ENCODE measurements around the gene NLRP1. TPM values are rescaled to one million over a fixed set of nuclear protein-coding genes. Genes with fewer than 3 reads are reported as not detected.

Gene NLRP1
- total and polyA plus RNA-seq, 9 of the 15 experiments (the other 6 are each of a cell fraction or from before 2014, with no cell fraction given), result 4.0 to 69.4 (median 27.7) TPM

- Histone ChIP-seq H3K9me3 (replicated peaks; ENCODE audit: control insufficient read depth, insufficient read depth, low read depth, low read length) (no peaks in the 10 kb centered on the region), H3K4me1 (replicated peaks in 1 of 2; ENCODE audit: control insufficient read depth in 2 of 2, insufficient read depth in 2 of 2, low read length in 2 of 2) (no peaks in the 10 kb centered on the region), H3K27ac (ENCODE audit: extremely low read depth, low read depth, low read length) (no peak overlapping the region), H3K9ac (ENCODE audit: insufficient read depth in 1 of 2, low read depth in 2 of 2, low read length in 2 of 2) (no peak overlapping the region), H3K36me3 (ENCODE audit: control insufficient read depth, insufficient read depth, low read length) (peaks cover 14% of the 10 kb centered on the region; the same call in 2 of the 3 replicates), H3K4me2 (ENCODE audit: insufficient read depth, low read length) (no peak overlapping the region), H3K9me1 (ENCODE audit: control insufficient read depth, insufficient read depth, low read length) (no peaks in the 10 kb centered on the region), H3K79me2 (ENCODE audit: control insufficient read depth, insufficient read depth, low read length) (no peaks in the 10 kb centered on the region), H3K4me3 (no peak overlapping the region), H4K20me1 (replicated peaks; ENCODE audit: control insufficient read depth, insufficient read depth, low read length) (no peaks in the 10 kb centered on the region), H3K27me3 (ENCODE audit: control insufficient read depth in 2 of 2, insufficient read depth in 2 of 2, low read length in 2 of 2) (no peaks in the 10 kb centered on the region), H2AFZ (ENCODE audit: low read depth, low read length) (no peak overlapping the region)
- no TSS peak for BruUV-seq (replicated peaks)
- DNase-seq (ENCODE audit: extremely low read depth in 1 of 4, low spot score in 3 of 4) (no peak), FAIRE-seq (no peak), ATAC-seq (no peak)
- WGBS (ENCODE audit: insufficient coverage, low coverage, missing lambda C conversion rate), result 89% methylated on average over 9 of the region's 67 CpGs
- in situ Hi-C loops (cut with MboI), result no loop called here
- TF ChIP-seq ZNF76 (CRISPR knock-in tag; IDR thresholded peaks at IDR 0.05; ENCODE audit: borderline replicate concordance) (no peak), RFX1 (IDR thresholded peaks at IDR 0.05) (peak; percentile 45), POLR2G (IDR thresholded peaks at IDR 0.05; ENCODE audit: low read depth, low read length) (0 out of 2 replicates have a peak, but pooled peaks have one; percentile 28)
- intact Hi-C loops (cut with micrococcal nuclease), result no loop called here
- CTCF ChIA-PET (ENCODE audit: low intra/inter-chr PET ratio), result no interaction called here
- POLR2A ChIA-PET, result no interaction called here
These were observed 83.5 kb downstream of the NLRP1 start for GRCh38 chr17:5500589-5501391.

- no peak overlapping the region for H3K27ac ChIP-seq (ENCODE audit: extremely low read depth, low read depth, low read length)
- BruUV-seq (replicated peaks), result no TSS peak
- no peaks in the 10 kb centered on the region for H3K4me1 ChIP-seq (replicated peaks in 1 of 2; ENCODE audit: control insufficient read depth in 2 of 2, insufficient read depth in 2 of 2, low read length in 2 of 2)
- peaks cover 12% of the 10 kb centered on the region; the same call in 2 of the 3 replicates for H3K36me3 ChIP-seq (ENCODE audit: control insufficient read depth, insufficient read depth, low read length)
- no peak overlapping the region for H3K4me3 ChIP-seq
- H3K79me2 ChIP-seq (ENCODE audit: control insufficient read depth, insufficient read depth, low read length), result no peaks in the 10 kb centered on the region
- no peaks in the 10 kb centered on the region for H3K9me1 ChIP-seq (ENCODE audit: control insufficient read depth, insufficient read depth, low read length)
- 86% methylated on average over 9 of the region's 18 CpGs for WGBS (ENCODE audit: insufficient coverage, low coverage, missing lambda C conversion rate)
- FAIRE-seq (no peak), ATAC-seq (no peak), DNase-seq (ENCODE audit: extremely low read depth in 1 of 4, low spot score in 3 of 4) (no peak)
- no peaks in the 10 kb centered on the region for H3K9me3 ChIP-seq (replicated peaks; ENCODE audit: control insufficient read depth, insufficient read depth, low read depth, low read length)
- H3K4me2 ChIP-seq (ENCODE audit: insufficient read depth, low read length), result no peak overlapping the region
- POLR2A ChIA-PET, result no interaction called here
- in situ Hi-C loops (cut with MboI) (no loop called here), intact Hi-C loops (cut with micrococcal nuclease) (no loop called here)
- no peaks in the 10 kb centered on the region for H4K20me1 ChIP-seq (replicated peaks; ENCODE audit: control insufficient read depth, insufficient read depth, low read length)
- CTCF ChIA-PET (ENCODE audit: low intra/inter-chr PET ratio), result no interaction called here
- no peaks in the 10 kb centered on the region for H3K27me3 ChIP-seq (ENCODE audit: control insufficient read depth in 2 of 2, insufficient read depth in 2 of 2, low read length in 2 of 2)
- H2AFZ ChIP-seq (ENCODE audit: low read depth, low read length), result no peak overlapping the region
- no peak overlapping the region for H3K9ac ChIP-seq (ENCODE audit: insufficient read depth in 1 of 2, low read depth in 2 of 2, low read length in 2 of 2)
- no peak for TF ChIP-seq RFX7 (CRISPR knock-in tag; IDR thresholded peaks at IDR 0.05)
- TF ChIP-seq TFE3 (CRISPR knock-in tag; IDR thresholded peaks at IDR 0.05), result no peak
These were observed 84.1 kb downstream of the NLRP1 start for GRCh38 chr17:5500247-5500588.

Measured in K562 (cell line).